C4-2B (cell line): Measurements from ENCODE around the gene PLBD2.

ENCODE experiments used
- CTCF ChIP-seq: fragments of 450-650 bp; conservative IDR thresholded peaks from 2 replicates; pipeline ENCODE4 v1.5.1; 2017; ENCODE audit warnings: mild to moderate bottlenecking
- ZFX ChIP-seq: fragments of 450-650 bp; IDR thresholded peaks from 2 replicates; pipeline ENCODE4 v1.6.1; 2017

- no peak for TF ChIP-seq CTCF
- TF ChIP-seq ZFX: no peak
Observed at GRCh38 chr12:113390064-113391043, 32.0 kb downstream of the PLBD2 start.
